Renal pelvis (tissue), 4 donors: ENCODE results near the gene GAK. TPM values are rescaled to one million over a fixed set of nuclear protein-coding genes. Genes with fewer than 3 reads are reported as not detected.
"Not testable (repeated sequence)": the region's sequence is repeated elsewhere in the genome, so short reads cannot be mapped to it uniquely, and the experiment has no call there.

Experiments
- DNase-seq: peaks from one replicate; pipeline ENCODE4 v3.0.0-alpha.2; 2013
- polyA plus RNA-seq, 3 donors: library from polyadenylated mRNA; unstranded; fragments of 120-200 nt; gene quantifications; one replicate each; pipeline ENCODE4 v1.2.1, GENCODE V29; 2013; ENCODE audit not compliant: insufficient read length in 3 of 3

Gene GAK
- polyA plus RNA-seq, 3 donors = 69.7 to 87.9 (median 73.2) TPM

- DNase-seq = no peak
These were observed 23.2 kb upstream of the GAK start for GRCh38 chr4:955161-955921.

GRCh38 chr4:954211-955020 lies 22.3 kb upstream of the GAK start:
- no peak for DNase-seq

GRCh38 chr4:953574-953915 lies 21.4 kb upstream of the GAK start:
- no peak for DNase-seq

GRCh38 chr4:952881-953573 lies 20.9 kb upstream of the GAK start:
- DNase-seq = no peak

GRCh38 chr4:951594-952468 lies 19.7 kb upstream of the GAK start:
- no peak for DNase-seq

GRCh38 chr4:951186-951585 lies 19.1 kb upstream of the GAK start:
- no peak for DNase-seq

GRCh38 chr4:950136-951020 lies 18.3 kb upstream of the GAK start:
- no peak for DNase-seq

GRCh38 chr4:949656-950055 lies 17.5 kb upstream of the GAK start:
- DNase-seq = no peak

- DNase-seq = no peak
These were observed 16.8 kb upstream of the GAK start for GRCh38 chr4:948936-949300.

- DNase-seq = no peak
These were observed 16.2 kb upstream of the GAK start for GRCh38 chr4:948101-948935.

- DNase-seq = no peak
These were observed 15.4 kb upstream of the GAK start for GRCh38 chr4:947491-947971.

GRCh38 chr4:946517-947471 lies 14.7 kb upstream of the GAK start:
- no peak for DNase-seq

- DNase-seq = no peak
These were observed 14.0 kb upstream of the GAK start for GRCh38 chr4:946103-946450.

- DNase-seq = no peak
These were observed 13.4 kb upstream of the GAK start for GRCh38 chr4:945274-946102.

GRCh38 chr4:939508-939907 lies 7.4 kb upstream of the GAK start:
- DNase-seq = not testable (repeated sequence)

GRCh38 chr4:932713-933070 lies 576 bp upstream of the GAK start:
- no peak for DNase-seq

- no peak for DNase-seq
These were observed 739 bp downstream of the GAK start for GRCh38 chr4:931194-931959.
